Tibial artery (tissue), 4 donors: Measurements from ENCODE around the gene PTH1R.

ENCODE experiments used
- DNase-seq, 2 donors: peaks; one replicate each; pipeline ENCODE4 v3.0.0-alpha.2; 2019
- H3K27ac ChIP-seq, 2 donors: fragments of 200-600 bp; sonication (generic) in 1 of 2; 1 replicate in 1 of 2; 2 replicates in 1 of 2; pipeline ENCODE4 v1.5.1; 2018 to 2019; ENCODE audit warnings: mild to moderate bottlenecking in 1 of 2
- H3K27me3 ChIP-seq, 2 donors: fragments of 200-600 bp; sonication (generic) in 1 of 2; one replicate each; pipeline versions ENCODE4 v1.5.1 to v1.6.0; 2016 to 2019
- H3K36me3 ChIP-seq, 3 donors: fragments of 200-600 bp; sonication (generic) in 2 of 3; one replicate each; pipeline ENCODE4 v1.5.1; 2016 to 2019; ENCODE audit warnings: mild to moderate bottlenecking in 2 of 3
- H3K4me1 ChIP-seq, 4 donors: fragments of 200-600 bp; sonication (generic) in 2 of 4; 1 replicate in 3 of 4; 2 replicates in 1 of 4; pipeline ENCODE4 v1.5.1; 2016 to 2019
- H3K4me3 ChIP-seq, 2 donors: fragments of 200-600 bp; sonication (generic) in 1 of 2; 1 replicate in 1 of 2; 2 replicates in 1 of 2; pipeline ENCODE4 v1.5.1; 2018 to 2019; ENCODE audit warnings: mild to moderate bottlenecking in 2 of 2
- H3K9me3 ChIP-seq, 3 donors: fragments of 200-600 bp; sonication (generic) in 1 of 3; one replicate each; pipeline ENCODE4 v1.5.1; 2016 to 2019
- intact Hi-C: fragments of 100-400 bp; cut with DNase I; formaldehyde crosslinking; loops from one replicate; pipeline ENCODE4 v1.15.0; 2023; ENCODE audit warnings: low total_unique reads
- TF ChIP-seq, protein P1 (sequence below), 2 experiments: fragments of 200-600 bp in 1 of 2; fragments of 450-650 bp in 1 of 2; IDR thresholded peaks; one replicate each; pipeline ENCODE4 v1.5.1; 2017 to 2019; ENCODE audit warnings: antibody characterized with exemption in 2 of 2, mild to moderate bottlenecking in 1 of 2, moderate library complexity in 1 of 2

Gene PTH1R

GRCh38 chr3:46846624-46847542 lies 30.6 kb upstream of the PTH1R start:
- intact Hi-C loops = no loop called here
- no peaks in the 10 kb centered on the region for H3K27me3 ChIP-seq
- no peaks in the 10 kb centered on the region for H3K36me3 ChIP-seq
- TF ChIP-seq, protein P1, sequence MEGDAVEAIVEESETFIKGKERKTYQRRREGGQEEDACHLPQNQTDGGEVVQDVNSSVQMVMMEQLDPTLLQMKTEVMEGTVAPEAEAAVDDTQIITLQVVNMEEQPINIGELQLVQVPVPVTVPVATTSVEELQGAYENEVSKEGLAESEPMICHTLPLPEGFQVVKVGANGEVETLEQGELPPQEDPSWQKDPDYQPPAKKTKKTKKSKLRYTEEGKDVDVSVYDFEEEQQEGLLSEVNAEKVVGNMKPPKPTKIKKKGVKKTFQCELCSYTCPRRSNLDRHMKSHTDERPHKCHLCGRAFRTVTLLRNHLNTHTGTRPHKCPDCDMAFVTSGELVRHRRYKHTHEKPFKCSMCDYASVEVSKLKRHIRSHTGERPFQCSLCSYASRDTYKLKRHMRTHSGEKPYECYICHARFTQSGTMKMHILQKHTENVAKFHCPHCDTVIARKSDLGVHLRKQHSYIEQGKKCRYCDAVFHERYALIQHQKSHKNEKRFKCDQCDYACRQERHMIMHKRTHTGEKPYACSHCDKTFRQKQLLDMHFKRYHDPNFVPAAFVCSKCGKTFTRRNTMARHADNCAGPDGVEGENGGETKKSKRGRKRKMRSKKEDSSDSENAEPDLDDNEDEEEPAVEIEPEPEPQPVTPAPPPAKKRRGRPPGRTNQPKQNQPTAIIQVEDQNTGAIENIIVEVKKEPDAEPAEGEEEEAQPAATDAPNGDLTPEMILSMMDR (IDR thresholded peaks at IDR 0.05) = no peak
- H3K9me3 ChIP-seq = peaks cover 0 to 2% (median 0%) of the 10 kb centered on the region in 3 donors
- H3K27ac ChIP-seq = peak overlapping the region; percentile 73 to 79
- peak overlapping the region; percentile 57 to 73 for H3K4me3 ChIP-seq
- peak in 1 of 2 donors; percentile 64 for DNase-seq
- H3K4me1 ChIP-seq = peaks cover 6 to 34% (median 18%) of the 10 kb centered on the region in 4 donors

GRCh38 chr3:46847744-46848143 lies 29.8 kb upstream of the PTH1R start:
- Histone ChIP-seq H3K4me1 (peaks cover 6 to 34% (median 18%) of the 10 kb centered on the region in 4 donors), H3K27ac (no peak overlapping the region), H3K36me3 (no peaks in the 10 kb centered on the region), H3K4me3 (no peak overlapping the region), H3K9me3 (no peaks in the 10 kb centered on the region), H3K27me3 (no peaks in the 10 kb centered on the region)
- intact Hi-C loops = no loop called here
- TF ChIP-seq, protein P1 (IDR thresholded peaks at IDR 0.05) = no peak
- no peak for DNase-seq

DNA sequence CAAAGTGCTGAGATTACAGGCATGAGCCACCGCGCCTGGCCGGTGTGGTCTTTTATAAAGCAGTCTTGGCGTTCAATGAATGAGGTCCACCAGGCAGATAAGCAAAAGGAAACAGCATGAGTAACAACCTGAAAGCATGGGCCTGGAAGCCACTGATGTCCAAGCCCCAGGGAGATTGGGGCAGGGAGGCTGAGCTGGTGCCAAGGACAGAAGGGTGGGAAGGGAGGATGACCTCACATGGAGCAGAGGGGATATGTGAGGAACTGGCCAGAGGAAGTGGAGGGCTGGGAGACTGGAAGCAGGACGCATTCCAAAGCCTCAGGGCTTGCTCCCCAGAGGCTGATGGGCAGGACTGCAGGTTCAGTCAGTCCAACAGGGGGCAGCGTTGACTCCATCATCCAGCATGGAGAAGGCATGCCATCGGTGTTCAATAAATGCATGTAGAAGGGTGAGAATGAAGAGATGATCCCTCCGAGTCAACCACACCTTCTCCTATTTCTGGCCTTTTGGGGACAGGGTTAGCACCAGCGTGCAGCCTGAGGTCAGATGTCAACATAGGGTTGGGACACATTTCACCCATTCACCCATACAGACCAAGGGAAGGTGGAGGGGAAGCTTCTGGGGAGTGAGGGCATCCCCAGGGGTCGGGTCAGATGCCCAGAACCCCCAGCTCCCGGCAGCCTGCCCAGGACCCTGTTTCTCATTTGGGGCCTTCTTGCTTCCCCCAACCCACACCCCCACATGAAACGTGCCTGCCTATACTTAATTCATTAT lies 29.1 kb upstream of the PTH1R start:
- Histone ChIP-seq H3K36me3 (no peaks in the 10 kb centered on the region), H3K4me1 (peaks cover 6 to 34% (median 18%) of the 10 kb centered on the region in 4 donors), H3K4me3 (no peak overlapping the region), H3K9me3 (no peaks in the 10 kb centered on the region), H3K27ac (no peak overlapping the region), H3K27me3 (no peaks in the 10 kb centered on the region)
- peak in 1 of 2 donors; percentile 25 for DNase-seq
- TF ChIP-seq, protein P1 (IDR thresholded peaks at IDR 0.05) = peak in 1 of 2 experiments; percentile 17
- intact Hi-C loops = no loop called here

GRCh38 chr3:46849045-46849631 lies 28.4 kb upstream of the PTH1R start:
- Histone ChIP-seq H3K4me3 (no peak overlapping the region), H3K9me3 (no peaks in the 10 kb centered on the region), H3K36me3 (no peaks in the 10 kb centered on the region), H3K27me3 (no peaks in the 10 kb centered on the region), H3K4me1 (peaks cover 6 to 34% (median 18%) of the 10 kb centered on the region in 4 donors), H3K27ac (no peak overlapping the region)
- peak in 1 of 2 donors; percentile 16 for DNase-seq
- TF ChIP-seq, protein P1 (IDR thresholded peaks at IDR 0.05) = no peak
- intact Hi-C loops = no loop called here

DNA sequence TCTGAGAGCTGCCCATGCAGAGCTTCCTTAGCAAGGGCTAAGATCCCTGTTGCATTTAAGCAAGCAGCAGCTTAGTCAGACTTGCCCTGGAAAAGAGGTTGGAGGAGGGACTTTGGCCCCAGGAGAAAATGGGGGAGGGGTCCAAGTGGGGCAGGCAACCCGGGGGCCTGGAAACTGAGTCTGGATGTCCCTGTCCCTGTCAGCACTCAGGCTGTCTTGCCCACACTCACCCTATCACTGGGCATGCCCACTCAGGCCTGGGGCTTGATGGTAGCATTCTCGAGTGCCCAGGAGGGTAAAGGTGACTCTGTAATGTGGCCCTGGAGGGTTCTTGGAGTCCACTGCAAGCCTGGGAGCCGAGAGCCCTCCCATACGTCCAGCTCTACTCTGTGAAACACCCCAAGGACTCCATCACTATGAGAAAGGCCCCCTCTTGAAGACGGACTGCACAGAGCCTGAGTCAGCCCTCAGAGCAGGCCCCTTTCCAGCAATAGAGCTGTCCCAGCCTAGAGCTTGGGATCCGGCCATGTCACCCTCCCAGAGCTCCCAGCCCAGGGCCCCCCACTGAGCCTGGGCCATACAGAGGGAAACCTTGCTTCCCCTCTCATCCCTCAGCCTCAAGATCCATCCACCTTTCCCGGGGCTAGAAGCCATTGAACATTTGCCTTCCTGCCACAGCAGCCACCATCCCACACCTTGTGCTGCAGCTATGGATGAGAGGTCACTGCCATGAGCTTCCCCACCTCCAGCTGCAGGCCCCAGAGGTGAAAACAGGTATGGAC lies 27.6 kb upstream of the PTH1R start:
- DNase-seq = peak in 1 of 2 donors; percentile 9
- intact Hi-C loops = loop anchor here (10.0 kb wide), 1 partner anchor 145 kb away; the partner anchor contains the start of gene TMIE
- H3K9me3 ChIP-seq = no peaks in the 10 kb centered on the region
- no peaks in the 10 kb centered on the region for H3K27me3 ChIP-seq
- H3K27ac ChIP-seq = no peak overlapping the region
- H3K36me3 ChIP-seq = no peaks in the 10 kb centered on the region
- H3K4me1 ChIP-seq = peaks cover 6 to 32% (median 15%) of the 10 kb centered on the region in 4 donors
- TF ChIP-seq, protein P1 (IDR thresholded peaks at IDR 0.05) = no peak
- H3K4me3 ChIP-seq = no peak overlapping the region
